Lower lobe of right lung (tissue), 2 donors: ENCODE measurements around the gene KCNE4. TPM values are rescaled to one million over a fixed set of nuclear protein-coding genes. Genes with fewer than 3 reads are reported as not detected.

Experiments
- ATAC-seq, 2 donors: fragments of 200-7000 bp; cut with Tn5 transposase; one replicate each; pipeline ENCODE4 v1.9.1; 2020 to 2022; ENCODE audit warnings: mild to moderate bottlenecking in 2 of 2, moderate library complexity in 2 of 2
- DNase-seq: peaks from one replicate; pipeline ENCODE4 v3.0.0-alpha.2; 2020
- H3K27ac ChIP-seq: fragments of 200-600 bp; one replicate; pipeline ENCODE4 v1.8.0; 2022
- H3K27me3 ChIP-seq: fragments of 200-600 bp; one replicate; pipeline ENCODE4 v1.8.0; 2022; ENCODE audit warnings: low read depth
- H3K36me3 ChIP-seq: fragments of 200-600 bp; one replicate; pipeline ENCODE4 v1.8.0; 2022; ENCODE audit warnings: mild to moderate bottlenecking
- H3K4me1 ChIP-seq: fragments of 200-600 bp; one replicate; pipeline ENCODE4 v1.8.0; 2022
- H3K4me3 ChIP-seq: fragments of 200-600 bp; one replicate; pipeline ENCODE4 v1.8.0; 2022; ENCODE audit warnings: mild to moderate bottlenecking
- H3K9me3 ChIP-seq: fragments of 200-600 bp; one replicate; pipeline ENCODE4 v1.8.0; 2022
- CTCF ChIP-seq: fragments of 200-600 bp; IDR thresholded peaks from one replicate; pipeline ENCODE4 v1.8.0; 2022; ENCODE audit warnings: antibody characterized with exemption, mild to moderate bottlenecking
- intact Hi-C: fragments of 100-400 bp; cut with DNase I; formaldehyde crosslinking; loops from one replicate; pipeline ENCODE4 v1.11.0; 2022
- total RNA-seq: library from RNA; stranded (reverse); fragmentation: NEBNext Ultra II Directional; extraction: Animal tissue kit (Norgen Biotek cat#: 25700); gene quantifications from one replicate; pipeline ENCODE4 v1.2.1, GENCODE V29; 2021
- donor health status: DM: no; HTN: yes; CAD: no; lungs with severe emphysema.

KCNE4 gene
- total RNA-seq, 1 donor from 2014 or later = 1.2 TPM

- H3K27me3 ChIP-seq = no peaks in the 10 kb centered on the region
- intact Hi-C loops = no loop called here
- no peaks in the 10 kb centered on the region for H3K4me1 ChIP-seq
- DNase-seq (no peak), ATAC-seq (no peak)
- no peak overlapping the region for H3K4me3 ChIP-seq
- H3K27ac ChIP-seq = no peak overlapping the region
- no peaks in the 10 kb centered on the region for H3K36me3 ChIP-seq
- H3K9me3 ChIP-seq = no peaks in the 10 kb centered on the region
- TF ChIP-seq CTCF = no peak
These were observed 30.9 kb upstream of the KCNE4 start for GRCh38 chr2:223020971-223021675.

- Histone ChIP-seq H3K27me3 (no peaks in the 10 kb centered on the region), H3K4me1 (no peaks in the 10 kb centered on the region), H3K27ac (no peak overlapping the region), H3K36me3 (no peaks in the 10 kb centered on the region), H3K4me3 (no peak overlapping the region), H3K9me3 (no peaks in the 10 kb centered on the region)
- intact Hi-C loops = no loop called here
- TF ChIP-seq CTCF = no peak
- ATAC-seq = no peak
- DNase-seq = no peak
These were observed 25.5 kb upstream of the KCNE4 start for GRCh38 chr2:223026357-223027110.

GRCh38 chr2:223027442-223027841 is 24.5 kb upstream of the KCNE4 start:
- intact Hi-C loops = no loop called here
- H3K4me3 ChIP-seq = no peak overlapping the region
- H3K36me3 ChIP-seq = no peaks in the 10 kb centered on the region
- no peaks in the 10 kb centered on the region for H3K9me3 ChIP-seq
- H3K4me1 ChIP-seq = no peaks in the 10 kb centered on the region
- ATAC-seq = no peak
- H3K27ac ChIP-seq = no peak overlapping the region
- no peak for TF ChIP-seq CTCF
- DNase-seq = no peak
- no peaks in the 10 kb centered on the region for H3K27me3 ChIP-seq

GRCh38 chr2:223029287-223029686 is 22.7 kb upstream of the KCNE4 start:
- Histone ChIP-seq H3K36me3 (no peaks in the 10 kb centered on the region), H3K27me3 (no peaks in the 10 kb centered on the region), H3K4me1 (no peaks in the 10 kb centered on the region), H3K9me3 (no peaks in the 10 kb centered on the region), H3K4me3 (no peak overlapping the region), H3K27ac (no peak overlapping the region)
- DNase-seq (no peak), ATAC-seq (no peak)
- intact Hi-C loops = no loop called here
- TF ChIP-seq CTCF = no peak

GRCh38 chr2:223032187-223033142 is 19.5 kb upstream of the KCNE4 start:
- TF ChIP-seq CTCF = no peak
- intact Hi-C loops = no loop called here
- Histone ChIP-seq H3K9me3 (no peaks in the 10 kb centered on the region), H3K27me3 (no peaks in the 10 kb centered on the region), H3K4me3 (no peak overlapping the region), H3K4me1 (no peaks in the 10 kb centered on the region), H3K36me3 (no peaks in the 10 kb centered on the region), H3K27ac (no peak overlapping the region)
- no peak for ATAC-seq
- no peak for DNase-seq
